ENCODE results near the gene MED12. TPM values are rescaled to one million over a fixed set of nuclear protein-coding genes. Genes with fewer than 3 reads are reported as not detected.

The MED12 gene
- total RNA-seq, 2 experiments from 2014 or later, result 56.6 to 64.7 TPM

- ChIA-PET CTCF (interaction anchor here (0.8 to 4.1 kb wide), 5 partner anchors 11 to 32 kb away, joined by 3 to 15 read pairs (median 3); partner anchors contain the start of gene MED12), POLR2A (no interaction called here)
- Mint-ChIP-seq H3K27ac (no peak overlapping the region), H3K36me3 (ENCODE audit: low read depth) (peaks cover 4% of the 10 kb centered on the region), H3K4me1 (peaks cover 59% of the 10 kb centered on the region), H3K9me3 (no peaks in the 10 kb centered on the region), H3K27me3 (no peaks in the 10 kb centered on the region), H3K4me3 (no peak overlapping the region)
- no peak for DNase-seq
Measured at GRCh38 chrX:71098951-71099506, 19.4 kb upstream of the MED12 start.

GRCh38 chrX:71099736-71100135 lies 18.7 kb upstream of the MED12 start:
- Mint-ChIP-seq H3K4me3 (no peak overlapping the region), H3K9me3 (no peaks in the 10 kb centered on the region), H3K4me1 (peaks cover 62% of the 10 kb centered on the region), H3K27ac (no peak overlapping the region), H3K36me3 (ENCODE audit: low read depth) (peaks cover 10% of the 10 kb centered on the region), H3K27me3 (no peaks in the 10 kb centered on the region)
- POLR2A ChIA-PET, result no interaction called here
- no peak for DNase-seq
- CTCF ChIA-PET, result interaction anchor here (0.8 to 4.1 kb wide), 6 partner anchors 10 to 32 kb away, joined by 3 to 15 read pairs (median 3); partner anchors contain the start of gene MED12

DNA sequence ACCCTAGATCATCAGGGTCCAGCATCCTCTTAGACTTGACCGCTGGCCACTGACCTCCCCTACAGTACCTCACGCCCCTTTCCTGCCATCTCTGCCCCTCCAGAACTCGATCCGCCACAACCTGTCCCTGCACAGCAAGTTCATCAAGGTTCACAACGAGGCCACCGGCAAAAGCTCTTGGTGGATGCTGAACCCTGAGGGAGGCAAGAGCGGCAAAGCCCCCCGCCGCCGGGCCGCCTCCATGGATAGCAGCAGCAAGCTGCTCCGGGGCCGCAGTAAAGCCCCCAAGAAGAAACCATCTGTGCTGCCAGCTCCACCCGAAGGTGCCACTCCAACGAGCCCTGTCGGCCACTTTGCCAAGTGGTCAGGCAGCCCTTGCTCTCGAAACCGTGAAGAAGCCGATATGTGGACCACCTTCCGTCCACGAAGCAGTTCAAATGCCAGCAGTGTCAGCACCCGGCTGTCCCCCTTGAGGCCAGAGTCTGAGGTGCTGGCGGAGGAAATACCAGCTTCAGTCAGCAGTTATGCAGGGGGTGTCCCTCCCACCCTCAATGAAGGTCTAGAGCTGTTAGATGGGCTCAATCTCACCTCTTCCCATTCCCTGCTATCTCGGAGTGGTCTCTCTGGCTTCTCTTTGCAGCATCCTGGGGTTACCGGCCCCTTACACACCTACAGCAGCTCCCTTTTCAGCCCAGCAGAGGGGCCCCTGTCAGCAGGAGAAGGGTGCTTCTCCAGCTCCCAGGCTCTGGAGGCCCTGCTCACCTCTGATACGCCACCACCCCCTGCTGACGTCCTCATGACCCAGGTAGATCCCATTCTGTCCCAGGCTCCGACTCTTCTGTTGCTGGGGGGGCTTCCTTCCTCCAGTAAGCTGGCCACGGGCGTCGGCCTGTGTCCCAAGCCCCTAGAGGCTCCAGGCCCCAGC lies 17.6 kb upstream of the MED12 start:
- H3K4me1 Mint-ChIP-seq, result peaks cover 63% of the 10 kb centered on the region
- H3K9me3 Mint-ChIP-seq, result no peaks in the 10 kb centered on the region
- CTCF ChIA-PET, result interaction anchor here (0.6 to 4.1 kb wide), 8 partner anchors 9 to 227 kb away, joined by 3 to 15 read pairs (median 4); partner anchors contain the start of genes IL2RG and MED12
- no peaks in the 10 kb centered on the region for H3K27me3 Mint-ChIP-seq
- POLR2A ChIA-PET, result interaction anchor here (1.0 to 1.4 kb wide), 3 partner anchors 11 to 17 kb away, joined by 3 to 6 read pairs (median 3); partner anchors contain the start of gene IL2RG
- H3K27ac Mint-ChIP-seq, result peak overlapping the region; percentile 54
- no peak for DNase-seq
- H3K36me3 Mint-ChIP-seq (ENCODE audit: low read depth), result peaks cover 16% of the 10 kb centered on the region
- no peak overlapping the region for H3K4me3 Mint-ChIP-seq

DNA sequence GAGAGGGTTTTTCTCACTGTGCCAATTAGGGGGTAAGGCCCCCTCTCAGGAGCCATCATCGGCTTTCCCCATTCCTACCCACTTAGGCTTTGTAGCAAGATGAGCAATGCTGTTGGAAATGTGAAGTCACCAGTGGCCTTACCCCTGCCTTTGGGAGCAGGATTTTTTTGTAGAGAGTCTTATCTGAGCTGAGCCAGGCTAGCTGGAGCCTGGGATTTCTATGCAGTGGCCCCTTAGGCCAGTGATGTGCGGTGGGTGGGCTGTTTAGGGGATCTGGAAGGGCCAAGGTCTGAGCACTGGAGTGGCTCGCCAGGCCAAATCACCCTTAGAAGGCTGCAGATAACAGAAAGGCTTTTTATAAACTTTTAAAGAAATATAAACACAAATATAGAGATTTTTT lies 16.1 kb upstream of the MED12 start:
- Mint-ChIP-seq H3K4me3 (no peak overlapping the region), H3K27me3 (no peaks in the 10 kb centered on the region), H3K27ac (peak overlapping the region; percentile 93), H3K4me1 (peaks cover 70% of the 10 kb centered on the region), H3K36me3 (ENCODE audit: low read depth) (peaks cover 29% of the 10 kb centered on the region), H3K9me3 (no peaks in the 10 kb centered on the region)
- no peak for DNase-seq
- ChIA-PET POLR2A (interaction anchor here (1.4 kb wide), 1 partner anchor 9 kb away, joined by 6 read pairs; the partner anchor contains the start of gene IL2RG), CTCF (interaction anchor here (0.9 to 4.1 kb wide), 4 partner anchors 9 to 27 kb away, joined by 3 to 15 read pairs (median 6); partner anchors contain the start of genes IL2RG and MED12)

- Mint-ChIP-seq H3K4me1 (peaks cover 73% of the 10 kb centered on the region), H3K27ac (peak overlapping the region; percentile 93), H3K4me3 (peak overlapping the region; percentile 75), H3K9me3 (no peaks in the 10 kb centered on the region), H3K36me3 (ENCODE audit: low read depth) (peaks cover 40% of the 10 kb centered on the region), H3K27me3 (no peaks in the 10 kb centered on the region)
- peak; percentile 61 for DNase-seq
- POLR2A ChIA-PET, result interaction anchor here (0.5 kb wide), 1 partner anchor 23 kb away, joined by 3 read pairs; no protein-coding TSS in a partner anchor
- CTCF ChIA-PET, result interaction anchor here (0.6 to 0.9 kb wide), 2 partner anchors 9 kb away, joined by 3 to 5 read pairs; no protein-coding TSS in a partner anchor
Measured at GRCh38 chrX:71103110-71103983, 15.0 kb upstream of the MED12 start.

GRCh38 chrX:71105628-71106027 lies 12.8 kb upstream of the MED12 start:
- CTCF ChIA-PET, result no interaction called here

GRCh38 chrX:71106427-71106826 lies 12.0 kb upstream of the MED12 start, which contains the start of gene CXorf65:
Gene CXorf65 (minus strand): TSS chrX:71106740. CDS start chrX:71106556, 184 bp downstream.
- Mint-ChIP-seq H3K27me3 (no peaks in the 10 kb centered on the region), H3K4me3 (peak within 1 kb of the TSS; percentile 98), H3K9me3 (no peaks in the 10 kb centered on the region), H3K4me1 (peaks cover 59% of the 10 kb centered on the region), H3K27ac (peak within 1 kb of the TSS; percentile 99), H3K36me3 (ENCODE audit: low read depth) (peaks cover 70% of the 10 kb centered on the region)
- no peak for DNase-seq
- CTCF ChIA-PET, result interaction anchor here (1.5 kb wide), 1 partner anchor 12 kb away, joined by 4 read pairs; the partner anchor contains the start of gene MED12
- POLR2A ChIA-PET, result no interaction called here

More at GRCh38 chrX:71105628-71106027, 12.8 kb upstream of the MED12 start:
- POLR2A ChIA-PET, result no interaction called here
- no peaks in the 10 kb centered on the region for H3K9me3 Mint-ChIP-seq
- H3K4me3 Mint-ChIP-seq, result peak overlapping the region; percentile 63
- peak; percentile 25 for DNase-seq
- H3K36me3 Mint-ChIP-seq (ENCODE audit: low read depth), result peaks cover 63% of the 10 kb centered on the region
- H3K27ac Mint-ChIP-seq, result peak overlapping the region; percentile 88
- peaks cover 65% of the 10 kb centered on the region for H3K4me1 Mint-ChIP-seq
- no peaks in the 10 kb centered on the region for H3K27me3 Mint-ChIP-seq

DNA sequence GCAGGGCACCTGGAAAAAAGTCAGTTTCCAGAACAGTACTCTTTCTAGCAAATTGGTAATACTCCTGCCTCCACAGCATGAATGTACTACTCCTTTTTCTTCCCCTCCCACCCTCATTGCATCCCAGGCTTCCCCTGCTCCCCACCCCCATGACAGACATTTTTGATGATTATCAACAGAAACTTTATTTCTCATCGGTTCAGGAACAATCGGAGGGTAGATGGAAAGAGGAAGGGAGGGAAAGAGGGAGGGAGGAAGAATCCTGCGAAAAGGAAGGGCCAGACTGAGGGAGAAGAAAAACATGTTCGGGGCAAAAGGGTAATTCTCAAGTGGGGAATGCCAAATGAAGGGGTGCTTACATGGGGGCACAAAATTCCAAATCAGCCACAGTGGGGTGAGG lies 11.2 kb upstream of the MED12 start:
- Mint-ChIP-seq H3K27me3 (no peaks in the 10 kb centered on the region), H3K36me3 (ENCODE audit: low read depth) (peaks cover 70% of the 10 kb centered on the region), H3K27ac (peak overlapping the region; percentile 99), H3K4me1 (peaks cover 57% of the 10 kb centered on the region), H3K4me3 (peak overlapping the region; percentile 98), H3K9me3 (no peaks in the 10 kb centered on the region)
- POLR2A ChIA-PET, result no interaction called here
- CTCF ChIA-PET, result interaction anchor here (1.3 to 1.5 kb wide), 2 partner anchors 11 to 23 kb away, joined by 3 to 4 read pairs; partner anchors contain the start of gene MED12
- no peak for DNase-seq

- Mint-ChIP-seq H3K4me3 (peak overlapping the region; percentile 98), H3K36me3 (ENCODE audit: low read depth) (peaks cover 70% of the 10 kb centered on the region), H3K4me1 (peaks cover 57% of the 10 kb centered on the region), H3K9me3 (no peaks in the 10 kb centered on the region), H3K27me3 (no peaks in the 10 kb centered on the region), H3K27ac (peak overlapping the region; percentile 99)
- CTCF ChIA-PET, result interaction anchor here (1.3 to 1.5 kb wide), 2 partner anchors 11 to 22 kb away, joined by 3 to 4 read pairs; partner anchors contain the start of gene MED12
- POLR2A ChIA-PET, result no interaction called here
- peak; percentile 65 for DNase-seq
Measured at GRCh38 chrX:71107762-71108360, 10.5 kb upstream of the MED12 start.

- peak overlapping the region; percentile 99 for H3K27ac Mint-ChIP-seq
- no peaks in the 10 kb centered on the region for H3K9me3 Mint-ChIP-seq
- peaks cover 66% of the 10 kb centered on the region for H3K36me3 Mint-ChIP-seq (ENCODE audit: low read depth)
- no peaks in the 10 kb centered on the region for H3K27me3 Mint-ChIP-seq
- CTCF ChIA-PET, result interaction anchor here (1.7 kb wide), 1 partner anchor 8 kb away, joined by 5 read pairs; no protein-coding TSS in a partner anchor
- POLR2A ChIA-PET, result no interaction called here
- peak overlapping the region; percentile 98 for H3K4me3 Mint-ChIP-seq
- H3K4me1 Mint-ChIP-seq, result peaks cover 52% of the 10 kb centered on the region
- DNase-seq, result peak; percentile 26
Measured at GRCh38 chrX:71109051-71109450, 9.3 kb upstream of the MED12 start.

DNA sequence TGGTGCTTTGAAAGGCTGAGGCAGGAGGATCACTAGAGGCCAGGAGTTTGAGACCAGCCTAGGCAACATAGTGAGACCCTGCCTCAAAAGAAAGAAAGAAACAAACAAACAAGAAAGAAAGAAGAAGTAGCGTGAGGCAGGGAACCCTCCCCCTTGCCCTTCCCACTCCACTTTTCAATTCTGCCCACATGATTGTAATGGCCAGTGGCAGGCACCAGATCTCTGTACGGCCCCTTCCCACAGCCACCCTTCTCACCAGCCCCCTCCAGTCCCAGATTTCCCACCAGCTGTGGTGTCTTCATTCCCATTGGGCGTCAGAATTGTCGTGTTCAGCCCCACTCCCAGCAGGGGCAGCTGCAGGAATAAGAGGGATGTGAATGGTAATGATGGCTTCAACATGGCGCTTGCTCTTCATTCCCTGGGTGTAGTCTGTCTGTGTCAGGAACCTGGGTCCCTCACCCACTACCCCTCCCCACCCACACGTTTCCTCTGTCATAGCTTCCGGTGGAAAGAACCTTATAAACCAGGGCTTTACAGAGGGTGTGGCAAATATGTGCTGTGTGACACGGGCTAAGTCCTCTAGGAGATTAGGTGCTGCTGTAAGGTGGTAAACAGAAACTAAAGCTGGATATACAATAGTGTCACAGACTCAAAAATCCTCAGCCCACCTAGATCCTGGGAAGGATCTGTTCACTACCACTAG lies 7.1 kb upstream of the MED12 start, which contains the start of gene IL2RG:
Gene IL2RG, minus strand, starts transcription at position 437 of the 703 bp plus-strand sequence. Its CDS starts 38 bp downstream, at position 399.
- CTCF ChIA-PET, result interaction anchor here (1.2 to 1.7 kb wide), 5 partner anchors 8 to 21 kb away, joined by 3 to 9 read pairs (median 5); no protein-coding TSS in a partner anchor
- Mint-ChIP-seq H3K4me1 (peaks cover 39% of the 10 kb centered on the region), H3K27me3 (no peaks in the 10 kb centered on the region), H3K4me3 (peak within 1 kb of the TSS; percentile 98), H3K9me3 (no peaks in the 10 kb centered on the region), H3K27ac (peak within 1 kb of the TSS; percentile 99), H3K36me3 (ENCODE audit: low read depth) (peaks cover 50% of the 10 kb centered on the region)
- DNase-seq, result peak; percentile 87
- POLR2A ChIA-PET, result interaction anchor here (0.6 to 1.5 kb wide), 2 partner anchors 9 to 71 kb away, joined by 3 to 6 read pairs; no protein-coding TSS in a partner anchor
